ENCODE measurements around the gene BNC2.

- TF ChIP-seq CTCF (IDR thresholded peaks at IDR 0.05): no peak
- TF ChIP-seq POLR2AphosphoS5 (IDR thresholded peaks at IDR 0.05; ENCODE audit: low read depth, low read length): no peak
- TF ChIP-seq SIN3A (IDR thresholded peaks at IDR 0.05; ENCODE audit: borderline replicate concordance, insufficient read depth, low read depth, low read length): no peak
- no peak for TF ChIP-seq REST (IDR thresholded peaks at IDR 0.05; ENCODE audit: insufficient read depth in 1 of 2, low read depth in 2 of 2, low read length in 1 of 2)
Measured at GRCh38 chr9:16619914-16620520, 250.5 kb downstream of the BNC2 start.

All from Panc1 (cell line).